Natural killer cell (primary cell): Measurements from ENCODE around the gene ZNF621. TPM values are rescaled to one million over a fixed set of nuclear protein-coding genes. Genes with fewer than 3 reads are reported as not detected.

ENCODE experiments used
- ATAC-seq, 3 donors: fragments of 150-1000 bp in 2 of 3; fragments of 200-7000 bp in 1 of 3; cut with Tn5 transposase; 1 replicate in 1 of 3; 2 replicates in 2 of 3; pipeline ENCODE4 v1.10.0; 2021; ENCODE audit warnings: mild to moderate bottlenecking in 2 of 3, moderate library complexity in 2 of 3
- DNase-seq, 2 donors: peaks; one replicate each; pipeline versions ENCODE4 v3.0.0 to v3.0.0-alpha.2; 2013 to 2021; ENCODE audit warnings: mixed read lengths in 1 of 2
- H3K27ac ChIP-seq: one replicate; pipeline ENCODE4 v1.5.1; 2013; ENCODE audit warnings: mild to moderate bottlenecking, low read length
- H3K27me3 ChIP-seq: one replicate; pipeline ENCODE4 v1.6.1; 2013; ENCODE audit warnings: low read length; ENCODE audit not compliant: control insufficient read depth, insufficient read depth
- H3K36me3 ChIP-seq: one replicate; pipeline ENCODE4 v1.6.1; 2013; ENCODE audit warnings: low read length; ENCODE audit not compliant: control insufficient read depth, insufficient read depth
- H3K4me1 ChIP-seq: one replicate; pipeline ENCODE4 v1.6.1; 2013; ENCODE audit warnings: low read length; ENCODE audit not compliant: control insufficient read depth, insufficient read depth
- H3K4me3 ChIP-seq: one replicate; pipeline ENCODE4 v1.5.1; 2013; ENCODE audit warnings: low read length
- H3K9me3 ChIP-seq: one replicate; pipeline ENCODE4 v1.6.1; 2013; ENCODE audit warnings: low read length; ENCODE audit not compliant: control insufficient read depth, insufficient read depth
- H3K27ac Mint-ChIP-seq, 2 donors: one replicate each; pipeline ENCODE4 v1.8.0; 2022; ENCODE audit warnings: mild to moderate bottlenecking in 2 of 2, mixed read lengths in 2 of 2, moderate library complexity in 1 of 2
- H3K27me3 Mint-ChIP-seq, 2 donors: one replicate each; pipeline ENCODE4 v1.8.0; 2022; ENCODE audit warnings: low read depth in 2 of 2, mixed read lengths in 2 of 2
- H3K36me3 Mint-ChIP-seq: one replicate; pipeline ENCODE4 v1.8.0; 2022; ENCODE audit warnings: mixed read lengths
- H3K4me1 Mint-ChIP-seq, 2 donors: one replicate each; pipeline ENCODE4 v1.8.0; 2022; ENCODE audit warnings: mixed read lengths in 2 of 2
- H3K4me3 Mint-ChIP-seq: one replicate; pipeline ENCODE4 v1.8.0; 2022; ENCODE audit warnings: mild to moderate bottlenecking, moderate library complexity, mixed read lengths
- H3K9me3 Mint-ChIP-seq, 2 donors: one replicate each; pipeline ENCODE4 v1.8.0; 2022; ENCODE audit warnings: mixed read lengths in 2 of 2
- CTCF ChIP-seq: fragments of 200-600 bp; IDR thresholded peaks from one replicate; pipeline ENCODE4 v1.8.0; 2022; ENCODE audit warnings: antibody characterized with exemption
- WGBS: methylation state at CpG from one replicate; pipeline ENCODE4 v1.1.7; 2013; ENCODE audit warnings: missing lambda C conversion rate; ENCODE audit not compliant: insufficient coverage; 5-methylcytosine and 5-hydroxymethylcytosine counted together
- intact Hi-C: fragments of 100-400 bp; cut with micrococcal nuclease; formaldehyde crosslinking; loops from one replicate; pipeline ENCODE4 v1.14.2; 2022
- total RNA-seq, 4 donors: library from RNA; stranded (reverse); fragments of 120-200 nt in 1 of 4; gene quantifications; one replicate each; pipeline versions ENCODE4 v1.2.3 to v1.2.4, GENCODE V29; 2013 to 2022

The ZNF621 gene
- total RNA-seq, 3 donors from 2014 or later (not counting 1 experiment from before 2014, with no cell fraction given): 27.7 to 33.5 (median 31.0) TPM

- H3K36me3 ChIP-seq: no peaks in the 10 kb centered on the region
- Mint-ChIP-seq H3K36me3 (no peaks in the 10 kb centered on the region), H3K27me3 (peaks cover 2 to 3% of the 10 kb centered on the region in 2 donors), H3K9me3 (no peaks in the 10 kb centered on the region), H3K4me1 (no peaks in the 10 kb centered on the region), H3K4me3 (no peak overlapping the region), H3K27ac (no peak overlapping the region)
- TF ChIP-seq CTCF: no peak
- WGBS: 82% methylated on average over 4 of the region's 4 CpGs
- no peak overlapping the region for H3K27ac ChIP-seq
- no peaks in the 10 kb centered on the region for H3K9me3 ChIP-seq
- no peaks in the 10 kb centered on the region for H3K4me1 ChIP-seq
- H3K4me3 ChIP-seq: no peak overlapping the region
- intact Hi-C loops: no loop called here
- ATAC-seq (no peak), DNase-seq (no peak)
- no peaks in the 10 kb centered on the region for H3K27me3 ChIP-seq
Observed at GRCh38 chr3:40566694-40567093, 41.9 kb downstream of the ZNF621 start.

GRCh38 chr3:40572588-40572987, 47.8 kb downstream of the ZNF621 start:
- Mint-ChIP-seq H3K4me1 (no peaks in the 10 kb centered on the region), H3K36me3 (no peaks in the 10 kb centered on the region), H3K4me3 (no peak overlapping the region), H3K27ac (no peak overlapping the region), H3K27me3 (peaks cover 9 to 24% of the 10 kb centered on the region in 2 donors), H3K9me3 (no peaks in the 10 kb centered on the region)
- H3K9me3 ChIP-seq: no peaks in the 10 kb centered on the region
- intact Hi-C loops: no loop called here
- H3K36me3 ChIP-seq: no peaks in the 10 kb centered on the region
- no peak overlapping the region for H3K27ac ChIP-seq
- no peaks in the 10 kb centered on the region for H3K4me1 ChIP-seq
- ATAC-seq (no peak), DNase-seq (no peak)
- H3K27me3 ChIP-seq: no peaks in the 10 kb centered on the region
- WGBS: 59% methylated on average over 2 of the region's 2 CpGs
- H3K4me3 ChIP-seq: no peak overlapping the region
- no peak for TF ChIP-seq CTCF

- H3K27ac ChIP-seq: no peak overlapping the region
- Mint-ChIP-seq H3K27me3 (peaks cover 9 to 24% of the 10 kb centered on the region in 2 donors), H3K36me3 (no peaks in the 10 kb centered on the region), H3K4me3 (no peak overlapping the region), H3K27ac (no peak overlapping the region), H3K9me3 (no peaks in the 10 kb centered on the region), H3K4me1 (no peaks in the 10 kb centered on the region)
- intact Hi-C loops: no loop called here
- ATAC-seq (no peak), DNase-seq (no peak)
- no peaks in the 10 kb centered on the region for H3K4me1 ChIP-seq
- H3K36me3 ChIP-seq: no peaks in the 10 kb centered on the region
- WGBS: 96% methylated on average over 1 of the region's 2 CpGs
- no peaks in the 10 kb centered on the region for H3K9me3 ChIP-seq
- H3K27me3 ChIP-seq: no peaks in the 10 kb centered on the region
- TF ChIP-seq CTCF: no peak
- H3K4me3 ChIP-seq: no peak overlapping the region
Observed at GRCh38 chr3:40574050-40574449, 49.3 kb downstream of the ZNF621 start.

- Mint-ChIP-seq H3K27ac (no peak overlapping the region), H3K27me3 (peaks cover 9 to 28% of the 10 kb centered on the region in 2 donors), H3K4me1 (no peaks in the 10 kb centered on the region), H3K36me3 (no peaks in the 10 kb centered on the region), H3K4me3 (no peak overlapping the region), H3K9me3 (no peaks in the 10 kb centered on the region)
- Histone ChIP-seq H3K27ac (no peak overlapping the region), H3K36me3 (no peaks in the 10 kb centered on the region), H3K4me1 (no peaks in the 10 kb centered on the region), H3K9me3 (no peaks in the 10 kb centered on the region), H3K4me3 (no peak overlapping the region), H3K27me3 (no peaks in the 10 kb centered on the region)
- 92% methylated on average over 5 of the region's 5 CpGs for WGBS
- no peak for TF ChIP-seq CTCF
- ATAC-seq (no peak), DNase-seq (no peak)
- intact Hi-C loops: no loop called here
Observed at GRCh38 chr3:40574661-40575060, 49.9 kb downstream of the ZNF621 start.
